HEK293 (cell line): ENCODE results near the gene CCDC88C.

ENCODE experiments used
- GLI2 ChIP-seq: fragments of 450-650 bp; formaldehyde crosslinking; IDR thresholded peaks from 2 replicates; pipeline ENCODE4; 2017; ENCODE audit warnings: missing biosample characterization, missing genetic modification characterization, low read depth, borderline replicate concordance
- TRIM28 ChIP-seq: IDR thresholded peaks from 2 replicates; pipeline ENCODE4 v1.6.1; 2011; ENCODE audit warnings: low read length, control low read depth, borderline replicate concordance
- ZBTB26 ChIP-seq: fragments of 450-650 bp; formaldehyde crosslinking; optimal IDR thresholded peaks from 2 replicates; pipeline ENCODE3; 2016; ENCODE audit warnings: missing biosample characterization, mild to moderate bottlenecking, missing genetic modification characterization
- ZNF148 ChIP-seq: fragments of 450-650 bp; formaldehyde crosslinking; IDR thresholded peaks from 2 replicates; pipeline ENCODE4 v1.5.0; 2017; ENCODE audit warnings: missing biosample characterization, missing genetic modification characterization, borderline replicate concordance
- ZNF777 ChIP-seq: fragments of 450-650 bp; formaldehyde crosslinking; IDR thresholded peaks from 2 replicates; pipeline ENCODE4 v1.5.1; 2017; ENCODE audit warnings: missing biosample characterization, missing genetic modification characterization, borderline replicate concordance
- ZNF830 ChIP-seq: fragments of 450-650 bp; IDR thresholded peaks from 2 replicates; pipeline ENCODE4 v1.5.0; 2018; ENCODE audit warnings: missing biosample characterization, missing genetic modification characterization, low read depth, mild to moderate bottlenecking, moderate library complexity
- TF ChIP-seq, protein P1 (sequence below): fragments of 450-650 bp; formaldehyde crosslinking; IDR thresholded peaks from 2 replicates; pipeline ENCODE4 v1.5.1; 2016; ENCODE audit warnings: missing biosample characterization, missing genetic modification characterization
- TF ChIP-seq, protein P2 (sequence below): fragments of 450-650 bp; formaldehyde crosslinking; IDR thresholded peaks from 2 replicates; pipeline ENCODE4 v1.5.1; 2016; ENCODE audit warnings: missing biosample characterization, missing genetic modification characterization

GRCh38 chr14:91389150-91389549, 28.5 kb downstream of the CCDC88C start:
- TF ChIP-seq, protein P1, sequence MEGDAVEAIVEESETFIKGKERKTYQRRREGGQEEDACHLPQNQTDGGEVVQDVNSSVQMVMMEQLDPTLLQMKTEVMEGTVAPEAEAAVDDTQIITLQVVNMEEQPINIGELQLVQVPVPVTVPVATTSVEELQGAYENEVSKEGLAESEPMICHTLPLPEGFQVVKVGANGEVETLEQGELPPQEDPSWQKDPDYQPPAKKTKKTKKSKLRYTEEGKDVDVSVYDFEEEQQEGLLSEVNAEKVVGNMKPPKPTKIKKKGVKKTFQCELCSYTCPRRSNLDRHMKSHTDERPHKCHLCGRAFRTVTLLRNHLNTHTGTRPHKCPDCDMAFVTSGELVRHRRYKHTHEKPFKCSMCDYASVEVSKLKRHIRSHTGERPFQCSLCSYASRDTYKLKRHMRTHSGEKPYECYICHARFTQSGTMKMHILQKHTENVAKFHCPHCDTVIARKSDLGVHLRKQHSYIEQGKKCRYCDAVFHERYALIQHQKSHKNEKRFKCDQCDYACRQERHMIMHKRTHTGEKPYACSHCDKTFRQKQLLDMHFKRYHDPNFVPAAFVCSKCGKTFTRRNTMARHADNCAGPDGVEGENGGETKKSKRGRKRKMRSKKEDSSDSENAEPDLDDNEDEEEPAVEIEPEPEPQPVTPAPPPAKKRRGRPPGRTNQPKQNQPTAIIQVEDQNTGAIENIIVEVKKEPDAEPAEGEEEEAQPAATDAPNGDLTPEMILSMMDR (tag by site-specific recombination), result no peak
- TF ChIP-seq, protein P2, sequence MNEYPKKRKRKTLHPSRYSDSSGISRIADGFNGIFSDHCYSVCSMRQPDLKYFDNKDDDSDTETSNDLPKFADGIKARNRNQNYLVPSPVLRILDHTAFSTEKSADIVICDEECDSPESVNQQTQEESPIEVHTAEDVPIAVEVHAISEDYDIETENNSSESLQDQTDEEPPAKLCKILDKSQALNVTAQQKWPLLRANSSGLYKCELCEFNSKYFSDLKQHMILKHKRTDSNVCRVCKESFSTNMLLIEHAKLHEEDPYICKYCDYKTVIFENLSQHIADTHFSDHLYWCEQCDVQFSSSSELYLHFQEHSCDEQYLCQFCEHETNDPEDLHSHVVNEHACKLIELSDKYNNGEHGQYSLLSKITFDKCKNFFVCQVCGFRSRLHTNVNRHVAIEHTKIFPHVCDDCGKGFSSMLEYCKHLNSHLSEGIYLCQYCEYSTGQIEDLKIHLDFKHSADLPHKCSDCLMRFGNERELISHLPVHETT (tag by site-specific recombination), result no peak
- no peak for TF ChIP-seq ZNF777 (tag by site-specific recombination)
- no peak for TF ChIP-seq ZBTB26 (tag by site-specific recombination)
- no peak for TF ChIP-seq TRIM28
- no peak for TF ChIP-seq GLI2 (tag by site-specific recombination)
- TF ChIP-seq ZNF148 (tag by site-specific recombination), result no peak
- TF ChIP-seq ZNF830 (tag by site-specific recombination), result no peak
